HuH-7.5 (cell line): ENCODE measurements around the gene WDFY4.

ENCODE experiments used
- DNase-seq: peaks from one replicate; pipeline ENCODE4 v3.0.0; 2011; ENCODE audit warnings: low spot score

WDFY4 gene

GRCh38 chr10:48691812-48692528 lies 7.3 kb downstream of the WDFY4 start:
- no peak for DNase-seq

- DNase-seq, result no peak
These were observed 8.1 kb downstream of the WDFY4 start for GRCh38 chr10:48692748-48693147.

- DNase-seq, result no peak
These were observed 8.5 kb downstream of the WDFY4 start for GRCh38 chr10:48693206-48693605.

GRCh38 chr10:48694371-48695030 lies 9.8 kb downstream of the WDFY4 start:
- DNase-seq, result no peak

- DNase-seq, result no peak
These were observed 11.2 kb downstream of the WDFY4 start for GRCh38 chr10:48695636-48696534.

- no peak for DNase-seq
These were observed 11.8 kb downstream of the WDFY4 start for GRCh38 chr10:48696535-48696873.

GRCh38 chr10:48697091-48697490 lies 12.4 kb downstream of the WDFY4 start:
- no peak for DNase-seq

GRCh38 chr10:48697821-48698764 lies 13.4 kb downstream of the WDFY4 start:
- no peak for DNase-seq

- DNase-seq, result no peak
These were observed 14.4 kb downstream of the WDFY4 start for GRCh38 chr10:48699011-48699627.

- DNase-seq, result no peak
These were observed 15.4 kb downstream of the WDFY4 start for GRCh38 chr10:48700071-48700470.

GRCh38 chr10:48700493-48700892 lies 15.8 kb downstream of the WDFY4 start:
- DNase-seq, result no peak

- no peak for DNase-seq
These were observed 16.6 kb downstream of the WDFY4 start for GRCh38 chr10:48701139-48701901.

- no peak for DNase-seq
These were observed 17.3 kb downstream of the WDFY4 start for GRCh38 chr10:48701941-48702340.

- DNase-seq, result no peak
These were observed 19.0 kb downstream of the WDFY4 start for GRCh38 chr10:48703531-48704122.

- DNase-seq, result no peak
These were observed 19.5 kb downstream of the WDFY4 start for GRCh38 chr10:48704156-48704555.

- DNase-seq, result no peak
These were observed 20.8 kb downstream of the WDFY4 start for GRCh38 chr10:48705401-48705938.

GRCh38 chr10:48707472-48707871 lies 22.8 kb downstream of the WDFY4 start:
- no peak for DNase-seq

- DNase-seq, result no peak
These were observed 23.5 kb downstream of the WDFY4 start for GRCh38 chr10:48708144-48708543.

- DNase-seq, result no peak
These were observed 26.1 kb downstream of the WDFY4 start for GRCh38 chr10:48710647-48711275.
